HG02642 (cell line): ENCODE data around the gene LRRN3.
"Not testable (repeated sequence)": the region's sequence is repeated elsewhere in the genome, so short reads cannot be mapped to it uniquely, and the experiment has no call there.

Experiments
- ATAC-seq: cut with Tn5 transposase; IDR thresholded peaks from one replicate; pipeline ENCODE4 v1.9.1; 2021; ENCODE audit warnings: mild to moderate bottlenecking; ENCODE audit not compliant: unreplicated experiment, poor library complexity

LRRN3 gene

GRCh38 chr7:111090846-111091245, at the start of gene LRRN3:
Gene LRRN3, plus strand, starts transcription at chr7:111091127. Its CDS starts 31,646 bp downstream, at chr7:111122773.
- ATAC-seq, result no peak

GRCh38 chr7:111041577-111041976, 49.4 kb upstream of the LRRN3 start:
- ATAC-seq, result no peak

- ATAC-seq, result no peak
These were observed 48.1 kb upstream of the LRRN3 start for GRCh38 chr7:111042842-111043241.

- ATAC-seq, result peak; percentile 77
These were observed 47.4 kb upstream of the LRRN3 start for GRCh38 chr7:111043561-111043960.

- ATAC-seq, result no peak
These were observed 45.5 kb upstream of the LRRN3 start for GRCh38 chr7:111045449-111045848.

- ATAC-seq, result no peak
These were observed 43.3 kb upstream of the LRRN3 start for GRCh38 chr7:111047595-111047994.

GRCh38 chr7:111049971-111050680, 40.8 kb upstream of the LRRN3 start:
- ATAC-seq, result no peak

- ATAC-seq, result no peak
These were observed 40.0 kb upstream of the LRRN3 start for GRCh38 chr7:111050875-111051416.

GRCh38 chr7:111051832-111052231, 39.1 kb upstream of the LRRN3 start:
- no peak for ATAC-seq

- ATAC-seq, result no peak
These were observed 37.9 kb upstream of the LRRN3 start for GRCh38 chr7:111053035-111053434.

GRCh38 chr7:111056371-111056770, 34.6 kb upstream of the LRRN3 start:
- ATAC-seq, result no peak

- no peak for ATAC-seq
These were observed 33.9 kb upstream of the LRRN3 start for GRCh38 chr7:111057066-111057465.

- no peak for ATAC-seq
These were observed 31.1 kb upstream of the LRRN3 start for GRCh38 chr7:111059833-111060232.

- ATAC-seq, result no peak
These were observed 27.8 kb upstream of the LRRN3 start for GRCh38 chr7:111063166-111063565.

GRCh38 chr7:111067251-111067650, 23.7 kb upstream of the LRRN3 start:
- no peak for ATAC-seq

- no peak for ATAC-seq
These were observed 23.2 kb upstream of the LRRN3 start for GRCh38 chr7:111067682-111068081.

GRCh38 chr7:111068618-111069017, 22.3 kb upstream of the LRRN3 start:
- no peak for ATAC-seq

GRCh38 chr7:111071556-111071955, 19.4 kb upstream of the LRRN3 start:
- no peak for ATAC-seq

GRCh38 chr7:111072658-111073057, 18.3 kb upstream of the LRRN3 start:
- not testable (repeated sequence) for ATAC-seq

GRCh38 chr7:111074071-111074747, 16.7 kb upstream of the LRRN3 start:
- peak; percentile 57 for ATAC-seq

GRCh38 chr7:111074748-111075146, 16.2 kb upstream of the LRRN3 start:
- no peak for ATAC-seq

- no peak for ATAC-seq
These were observed 15.4 kb upstream of the LRRN3 start for GRCh38 chr7:111075498-111075897.
